HEK293 (cell line): ENCODE data around the gene CEACAM19.

ENCODE experiments used
- CTCF ChIA-PET: fragments of 350-600 bp; formaldehyde crosslinking; extraction: SDS; loops from one replicate; lab custom pipeline; 2021; ENCODE audit warnings: antibody characterized with exemption; lab: Yijun Ruan, JAX
- POLR2A ChIA-PET: fragments of 300-600 bp; formaldehyde crosslinking; extraction: SDS; loops from one replicate; lab custom pipeline; 2020; ENCODE audit warnings: antibody characterized with exemption, inconsistent platforms; lab: Yijun Ruan, JAX
- H3K27ac ChIP-seq: fragments of 200-500 bp; sonication (Bioruptor generic); 2 replicates; pipeline ENCODE4 v1.5.1; 2014; ENCODE audit warnings: low read depth, low read length, control low read depth, inconsistent platforms; ENCODE audit errors: extremely low read depth
- H3K36me3 ChIP-seq, 2 experiments: fragments of 200-500 bp in 1 of 2; sonication (Bioruptor generic) in 1 of 2; 1 replicate in 1 of 2; 2 replicates in 1 of 2; pipeline ENCODE4 v1.5.1; 2014 to 2017; ENCODE audit warnings: inconsistent platforms in 2 of 2, low read length in 2 of 2; ENCODE audit not compliant: control insufficient read depth in 2 of 2, insufficient read depth in 1 of 2
- H3K4me1 ChIP-seq: fragments of 200-500 bp; sonication (Bioruptor generic); 2 replicates; pipeline ENCODE4 v1.5.1; 2014; ENCODE audit warnings: mild to moderate bottlenecking, low read length, inconsistent platforms; ENCODE audit not compliant: control insufficient read depth, insufficient read depth
- H3K4me3 ChIP-seq: 2 replicates; pipeline ENCODE4 v1.5.1; 2011; ENCODE audit warnings: low read depth, mild to moderate bottlenecking, control low read depth, low read length, moderate library complexity
- H3K9me3 ChIP-seq: fragments of 200-500 bp; sonication (Bioruptor generic); 2 replicates; pipeline ENCODE4 v1.5.1; 2014; ENCODE audit warnings: low read depth, low read length, inconsistent platforms; ENCODE audit not compliant: control insufficient read depth, insufficient read depth
- GLIS1 ChIP-seq: fragments of 450-650 bp; formaldehyde crosslinking; IDR thresholded peaks from 2 replicates; pipeline ENCODE4 v1.5.1; 2016; ENCODE audit warnings: missing biosample characterization, missing genetic modification characterization
- IKZF3 ChIP-seq: fragments of 450-650 bp; IDR thresholded peaks from 2 replicates; pipeline ENCODE4 v1.5.0; 2018; ENCODE audit warnings: missing biosample characterization, mild to moderate bottlenecking, missing genetic modification characterization, moderate library complexity
- SCRT2 ChIP-seq: fragments of 450-650 bp; formaldehyde crosslinking; IDR thresholded peaks from 2 replicates; pipeline ENCODE4 v1.5.1; 2016; ENCODE audit warnings: missing biosample characterization, missing genetic modification characterization
- ZBTB17 ChIP-seq: fragments of 450-650 bp; formaldehyde crosslinking; IDR thresholded peaks from 2 replicates; pipeline ENCODE4 v1.5.1; 2016; ENCODE audit warnings: missing biosample characterization, missing genetic modification characterization
- ZEB2 ChIP-seq: fragments of 450-650 bp; formaldehyde crosslinking; IDR thresholded peaks from 2 replicates; pipeline ENCODE4 v1.5.1; 2016; ENCODE audit warnings: missing biosample characterization, missing genetic modification characterization
- ZNF133 ChIP-seq: fragments of 450-650 bp; formaldehyde crosslinking; IDR thresholded peaks from 2 replicates; pipeline ENCODE4 v1.5.1; 2016; ENCODE audit warnings: missing biosample characterization, missing genetic modification characterization
- ZNF366 ChIP-seq: fragments of 450-650 bp; formaldehyde crosslinking; conservative IDR thresholded peaks from 2 replicates; pipeline ENCODE4 v1.5.1; 2016; ENCODE audit warnings: missing biosample characterization, missing genetic modification characterization
- ZNF596 ChIP-seq: fragments of 450-650 bp; IDR thresholded peaks from 2 replicates; pipeline ENCODE4 v1.5.0; 2018; ENCODE audit warnings: missing biosample characterization, mild to moderate bottlenecking, missing genetic modification characterization, moderate library complexity
- ZNF621 ChIP-seq: fragments of 450-650 bp; formaldehyde crosslinking; IDR thresholded peaks from 2 replicates; pipeline ENCODE4 v1.5.1; 2017; ENCODE audit warnings: missing biosample characterization, missing genetic modification characterization
- ZNF660 ChIP-seq: fragments of 450-650 bp; IDR thresholded peaks from 2 replicates; pipeline ENCODE4 v1.5.1; 2018; ENCODE audit warnings: missing biosample characterization, mild to moderate bottlenecking, missing genetic modification characterization
- TF ChIP-seq, protein P1 (sequence below): fragments of 450-650 bp; formaldehyde crosslinking; IDR thresholded peaks from 2 replicates; pipeline ENCODE4 v1.5.1; 2016; ENCODE audit warnings: missing biosample characterization, missing genetic modification characterization
- TF ChIP-seq, protein P2 (sequence below): fragments of 450-650 bp; formaldehyde crosslinking; IDR thresholded peaks from 2 replicates; pipeline ENCODE4 v1.5.1; 2017; ENCODE audit warnings: missing biosample characterization, missing genetic modification characterization
- TF ChIP-seq, protein P3 (sequence below): fragments of 450-650 bp; formaldehyde crosslinking; IDR thresholded peaks from 2 replicates; pipeline ENCODE4 v1.5.1; 2016; ENCODE audit warnings: missing biosample characterization, missing genetic modification characterization
- TF ChIP-seq, protein P4 (sequence below): IDR thresholded peaks from 2 replicates; pipeline ENCODE4 v1.6.1; 2011; ENCODE audit warnings: mild to moderate bottlenecking, low read depth, low read length, borderline replicate concordance
- TF ChIP-seq, protein P5 (sequence below): fragments of 450-650 bp; formaldehyde crosslinking; IDR thresholded peaks from 2 replicates; pipeline ENCODE4 v1.5.1; 2016; ENCODE audit warnings: missing biosample characterization, missing genetic modification characterization
- TF ChIP-seq, protein P6 (sequence below): fragments of 450-650 bp; formaldehyde crosslinking; IDR thresholded peaks from 2 replicates; pipeline ENCODE4 v1.5.1; 2016; ENCODE audit warnings: missing biosample characterization, missing genetic modification characterization
- TF ChIP-seq, protein P7 (sequence below): fragments of 450-650 bp; formaldehyde crosslinking; IDR thresholded peaks from 2 replicates; pipeline ENCODE4 v1.5.1; 2017; ENCODE audit warnings: missing biosample characterization, missing genetic modification characterization

CEACAM19 gene

DNA sequence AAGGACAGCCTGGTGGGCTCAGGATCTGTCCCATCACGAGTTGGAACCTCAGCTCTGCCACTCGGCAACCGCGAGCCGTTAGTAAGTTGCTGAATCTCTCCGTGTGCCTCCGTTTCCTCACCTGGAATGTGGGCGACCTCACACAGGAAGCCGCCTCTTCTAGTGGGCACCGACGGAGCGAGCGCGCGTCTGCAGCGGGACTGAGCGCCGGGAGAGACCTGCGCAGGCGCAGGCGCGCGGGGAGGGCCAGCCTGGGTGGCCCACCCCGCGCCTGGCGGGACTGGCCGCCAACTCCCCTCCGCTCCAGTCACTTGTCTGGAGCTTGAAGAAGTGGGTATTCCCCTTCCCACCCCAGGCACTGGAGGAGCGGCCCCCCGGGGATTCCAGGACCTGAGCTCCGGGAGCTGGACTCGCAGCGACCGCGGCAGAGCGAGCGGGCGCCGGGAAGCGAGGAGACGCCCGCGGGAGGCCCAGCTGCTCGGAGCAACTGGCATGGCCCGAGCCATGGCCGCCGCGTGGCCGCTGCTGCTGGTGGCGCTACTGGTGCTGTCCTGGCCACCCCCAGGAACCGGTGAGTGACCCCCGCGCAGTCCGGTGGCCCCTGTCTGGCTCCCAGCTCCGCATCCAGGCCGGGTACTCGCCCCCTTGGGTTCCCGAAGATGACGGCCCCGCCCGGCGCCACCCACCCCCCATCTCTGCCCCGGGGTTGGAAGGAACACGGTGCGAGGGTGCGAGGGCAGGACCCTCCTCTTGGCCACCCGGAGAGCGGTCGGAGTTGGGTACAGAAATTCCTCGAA is 27.5 kb upstream of the CEACAM19 start, which contains the start of gene PVR (continued):
- TF ChIP-seq SCRT2 (tag by site-specific recombination) (peak; percentile 36; the same call in 1 of the 2 replicates), ZNF366 (no peak), ZNF621 (tag by site-specific recombination) (no peak), ZNF596 (tag by site-specific recombination) (no peak)
- TF ChIP-seq, protein P1, sequence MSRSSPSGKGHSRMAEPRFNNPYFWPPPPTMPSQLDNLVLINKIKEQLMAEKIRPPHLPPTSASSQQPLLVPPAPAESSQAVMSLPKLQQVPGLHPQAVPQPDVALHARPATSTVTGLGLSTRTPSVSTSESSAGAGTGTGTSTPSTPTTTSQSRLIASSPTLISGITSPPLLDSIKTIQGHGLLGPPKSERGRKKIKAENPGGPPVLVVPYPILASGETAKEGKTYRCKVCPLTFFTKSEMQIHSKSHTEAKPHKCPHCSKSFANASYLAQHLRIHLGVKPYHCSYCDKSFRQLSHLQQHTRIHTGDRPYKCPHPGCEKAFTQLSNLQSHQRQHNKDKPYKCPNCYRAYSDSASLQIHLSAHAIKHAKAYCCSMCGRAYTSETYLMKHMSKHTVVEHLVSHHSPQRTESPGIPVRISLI: no peak
- TF ChIP-seq, protein P2, sequence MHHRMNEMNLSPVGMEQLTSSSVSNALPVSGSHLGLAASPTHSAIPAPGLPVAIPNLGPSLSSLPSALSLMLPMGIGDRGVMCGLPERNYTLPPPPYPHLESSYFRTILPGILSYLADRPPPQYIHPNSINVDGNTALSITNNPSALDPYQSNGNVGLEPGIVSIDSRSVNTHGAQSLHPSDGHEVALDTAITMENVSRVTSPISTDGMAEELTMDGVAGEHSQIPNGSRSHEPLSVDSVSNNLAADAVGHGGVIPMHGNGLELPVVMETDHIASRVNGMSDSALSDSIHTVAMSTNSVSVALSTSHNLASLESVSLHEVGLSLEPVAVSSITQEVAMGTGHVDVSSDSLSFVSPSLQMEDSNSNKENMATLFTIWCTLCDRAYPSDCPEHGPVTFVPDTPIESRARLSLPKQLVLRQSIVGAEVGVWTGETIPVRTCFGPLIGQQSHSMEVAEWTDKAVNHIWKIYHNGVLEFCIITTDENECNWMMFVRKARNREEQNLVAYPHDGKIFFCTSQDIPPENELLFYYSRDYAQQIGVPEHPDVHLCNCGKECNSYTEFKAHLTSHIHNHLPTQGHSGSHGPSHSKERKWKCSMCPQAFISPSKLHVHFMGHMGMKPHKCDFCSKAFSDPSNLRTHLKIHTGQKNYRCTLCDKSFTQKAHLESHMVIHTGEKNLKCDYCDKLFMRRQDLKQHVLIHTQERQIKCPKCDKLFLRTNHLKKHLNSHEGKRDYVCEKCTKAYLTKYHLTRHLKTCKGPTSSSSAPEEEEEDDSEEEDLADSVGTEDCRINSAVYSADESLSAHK (tag by site-specific recombination): no peak
- TF ChIP-seq, protein P3, sequence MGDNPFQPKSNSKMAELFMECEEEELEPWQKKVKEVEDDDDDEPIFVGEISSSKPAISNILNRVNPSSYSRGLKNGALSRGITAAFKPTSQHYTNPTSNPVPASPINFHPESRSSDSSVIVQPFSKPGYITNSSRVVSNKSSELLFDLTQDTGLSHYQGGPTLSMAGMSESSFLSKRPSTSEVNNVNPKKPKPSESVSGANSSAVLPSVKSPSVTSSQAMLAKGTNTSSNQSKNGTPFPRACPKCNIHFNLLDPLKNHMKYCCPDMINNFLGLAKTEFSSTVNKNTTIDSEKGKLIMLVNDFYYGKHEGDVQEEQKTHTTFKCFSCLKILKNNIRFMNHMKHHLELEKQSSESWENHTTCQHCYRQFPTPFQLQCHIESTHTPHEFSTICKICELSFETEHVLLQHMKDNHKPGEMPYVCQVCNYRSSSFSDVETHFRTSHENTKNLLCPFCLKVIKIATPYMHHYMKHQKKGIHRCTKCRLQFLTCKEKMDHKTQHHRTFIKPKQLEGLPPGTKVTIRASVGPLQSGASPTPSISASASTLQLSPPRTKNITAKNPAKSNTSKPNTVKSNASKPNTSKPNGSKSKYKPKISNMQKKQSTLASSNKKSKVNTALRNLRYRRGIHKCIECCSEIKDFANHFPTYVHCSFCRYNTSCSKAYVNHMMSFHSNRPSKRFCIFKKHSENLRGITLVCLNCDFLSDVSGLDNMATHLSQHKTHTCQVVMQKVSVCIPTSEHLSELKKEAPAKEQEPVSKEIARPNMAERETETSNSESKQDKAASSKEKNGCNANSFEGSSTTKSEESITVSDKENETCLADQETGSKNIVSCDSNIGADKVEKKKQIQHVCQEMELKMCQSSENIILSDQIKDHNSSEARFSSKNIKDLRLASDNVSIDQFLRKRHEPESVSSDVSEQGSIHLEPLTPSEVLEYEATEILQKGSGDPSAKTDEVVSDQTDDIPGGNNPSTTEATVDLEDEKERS (tag by site-specific recombination): no peak
- TF ChIP-seq, protein P4, sequence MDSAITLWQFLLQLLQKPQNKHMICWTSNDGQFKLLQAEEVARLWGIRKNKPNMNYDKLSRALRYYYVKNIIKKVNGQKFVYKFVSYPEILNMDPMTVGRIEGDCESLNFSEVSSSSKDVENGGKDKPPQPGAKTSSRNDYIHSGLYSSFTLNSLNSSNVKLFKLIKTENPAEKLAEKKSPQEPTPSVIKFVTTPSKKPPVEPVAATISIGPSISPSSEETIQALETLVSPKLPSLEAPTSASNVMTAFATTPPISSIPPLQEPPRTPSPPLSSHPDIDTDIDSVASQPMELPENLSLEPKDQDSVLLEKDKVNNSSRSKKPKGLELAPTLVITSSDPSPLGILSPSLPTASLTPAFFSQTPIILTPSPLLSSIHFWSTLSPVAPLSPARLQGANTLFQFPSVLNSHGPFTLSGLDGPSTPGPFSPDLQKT: no peak

DNA sequence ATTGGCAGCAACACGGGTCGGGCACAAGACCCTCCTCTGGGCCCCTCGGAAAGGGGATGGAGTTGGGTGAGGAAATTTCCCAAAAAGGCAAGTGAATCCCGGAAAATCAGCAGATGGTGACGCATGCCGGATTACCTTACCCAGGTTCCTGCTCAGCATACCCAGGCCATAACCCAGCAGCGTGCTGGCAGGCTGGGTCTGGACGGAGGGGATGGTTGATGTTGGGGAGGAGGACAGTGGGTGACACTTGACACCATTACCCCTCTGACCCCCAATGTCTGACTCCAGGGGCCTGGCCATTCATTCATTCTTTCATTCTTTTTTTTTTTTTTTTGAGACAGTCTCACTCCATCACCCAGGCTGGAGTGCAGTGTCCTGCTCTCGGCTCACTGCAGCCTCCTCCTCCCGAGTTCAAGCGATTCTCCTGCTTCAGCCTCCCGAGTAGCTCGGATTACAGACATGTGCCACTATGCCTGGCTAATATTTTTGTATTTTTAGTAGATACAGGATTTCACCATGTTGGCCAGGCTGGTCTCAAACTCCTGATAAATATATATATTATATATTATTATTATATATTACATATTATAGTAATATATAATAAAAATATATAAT is 26.8 kb upstream of the CEACAM19 start:
- CTCF ChIA-PET: interaction anchor here (0.6 to 1.0 kb wide), 5 partner anchors 52 to 805 kb away, joined by 3 to 9 read pairs (median 5); no protein-coding TSS in a partner anchor
- no peaks in the 10 kb centered on the region for H3K4me1 ChIP-seq
- POLR2A ChIA-PET: interaction anchor here (0.7 to 3.1 kb wide), 13 partner anchors 9 to 480 kb away, joined by 3 to 12 read pairs (median 5); partner anchors contain the start of gene ZNF226
- H3K9me3 ChIP-seq: no peaks in the 10 kb centered on the region
- H3K36me3 ChIP-seq: peaks cover 18 to 28% of the 10 kb centered on the region in 2 experiments
- H3K4me3 ChIP-seq: peak overlapping the region; percentile 83
- H3K27ac ChIP-seq: peak overlapping the region; percentile 90
- TF ChIP-seq ZBTB17 (tag by site-specific recombination) (peak; percentile 94), IKZF3 (tag by site-specific recombination) (peak; percentile 49), GLIS1 (tag by site-specific recombination) (no peak), ZNF133 (tag by site-specific recombination) (no peak), ZEB2 (tag by site-specific recombination) (peak; percentile 38; the same call in 1 of the 2 replicates), ZNF660 (tag by site-specific recombination) (no peak; the same call in 1 of the 2 replicates)
- TF ChIP-seq, protein P5, sequence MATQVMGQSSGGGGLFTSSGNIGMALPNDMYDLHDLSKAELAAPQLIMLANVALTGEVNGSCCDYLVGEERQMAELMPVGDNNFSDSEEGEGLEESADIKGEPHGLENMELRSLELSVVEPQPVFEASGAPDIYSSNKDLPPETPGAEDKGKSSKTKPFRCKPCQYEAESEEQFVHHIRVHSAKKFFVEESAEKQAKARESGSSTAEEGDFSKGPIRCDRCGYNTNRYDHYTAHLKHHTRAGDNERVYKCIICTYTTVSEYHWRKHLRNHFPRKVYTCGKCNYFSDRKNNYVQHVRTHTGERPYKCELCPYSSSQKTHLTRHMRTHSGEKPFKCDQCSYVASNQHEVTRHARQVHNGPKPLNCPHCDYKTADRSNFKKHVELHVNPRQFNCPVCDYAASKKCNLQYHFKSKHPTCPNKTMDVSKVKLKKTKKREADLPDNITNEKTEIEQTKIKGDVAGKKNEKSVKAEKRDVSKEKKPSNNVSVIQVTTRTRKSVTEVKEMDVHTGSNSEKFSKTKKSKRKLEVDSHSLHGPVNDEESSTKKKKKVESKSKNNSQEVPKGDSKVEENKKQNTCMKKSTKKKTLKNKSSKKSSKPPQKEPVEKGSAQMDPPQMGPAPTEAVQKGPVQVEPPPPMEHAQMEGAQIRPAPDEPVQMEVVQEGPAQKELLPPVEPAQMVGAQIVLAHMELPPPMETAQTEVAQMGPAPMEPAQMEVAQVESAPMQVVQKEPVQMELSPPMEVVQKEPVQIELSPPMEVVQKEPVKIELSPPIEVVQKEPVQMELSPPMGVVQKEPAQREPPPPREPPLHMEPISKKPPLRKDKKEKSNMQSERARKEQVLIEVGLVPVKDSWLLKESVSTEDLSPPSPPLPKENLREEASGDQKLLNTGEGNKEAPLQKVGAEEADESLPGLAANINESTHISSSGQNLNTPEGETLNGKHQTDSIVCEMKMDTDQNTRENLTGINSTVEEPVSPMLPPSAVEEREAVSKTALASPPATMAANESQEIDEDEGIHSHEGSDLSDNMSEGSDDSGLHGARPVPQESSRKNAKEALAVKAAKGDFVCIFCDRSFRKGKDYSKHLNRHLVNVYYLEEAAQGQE: peak; percentile 7; the same call in 1 of the 2 replicates
- TF ChIP-seq, protein P6, sequence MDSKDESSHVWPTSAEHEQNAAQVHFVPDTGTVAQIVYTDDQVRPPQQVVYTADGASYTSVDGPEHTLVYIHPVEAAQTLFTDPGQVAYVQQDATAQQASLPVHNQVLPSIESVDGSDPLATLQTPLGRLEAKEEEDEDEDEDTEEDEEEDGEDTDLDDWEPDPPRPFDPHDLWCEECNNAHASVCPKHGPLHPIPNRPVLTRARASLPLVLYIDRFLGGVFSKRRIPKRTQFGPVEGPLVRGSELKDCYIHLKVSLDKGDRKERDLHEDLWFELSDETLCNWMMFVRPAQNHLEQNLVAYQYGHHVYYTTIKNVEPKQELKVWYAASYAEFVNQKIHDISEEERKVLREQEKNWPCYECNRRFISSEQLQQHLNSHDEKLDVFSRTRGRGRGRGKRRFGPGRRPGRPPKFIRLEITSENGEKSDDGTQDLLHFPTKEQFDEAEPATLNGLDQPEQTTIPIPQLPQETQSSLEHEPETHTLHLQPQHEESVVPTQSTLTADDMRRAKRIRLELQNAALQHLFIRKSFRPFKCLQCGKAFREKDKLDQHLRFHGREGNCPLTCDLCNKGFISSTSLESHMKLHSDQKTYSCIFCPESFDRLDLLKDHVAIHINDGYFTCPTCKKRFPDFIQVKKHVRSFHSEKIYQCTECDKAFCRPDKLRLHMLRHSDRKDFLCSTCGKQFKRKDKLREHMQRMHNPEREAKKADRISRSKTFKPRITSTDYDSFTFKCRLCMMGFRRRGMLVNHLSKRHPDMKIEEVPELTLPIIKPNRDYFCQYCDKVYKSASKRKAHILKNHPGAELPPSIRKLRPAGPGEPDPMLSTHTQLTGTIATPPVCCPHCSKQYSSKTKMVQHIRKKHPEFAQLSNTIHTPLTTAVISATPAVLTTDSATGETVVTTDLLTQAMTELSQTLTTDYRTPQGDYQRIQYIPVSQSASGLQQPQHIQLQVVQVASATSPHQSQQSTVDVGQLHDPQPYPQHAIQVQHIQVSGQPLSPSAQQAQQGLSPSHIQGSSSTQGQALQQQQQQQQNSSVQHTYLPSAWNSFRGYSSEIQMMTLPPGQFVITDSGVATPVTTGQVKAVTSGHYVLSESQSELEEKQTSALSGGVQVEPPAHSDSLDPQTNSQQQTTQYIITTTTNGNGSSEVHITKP (tag by site-specific recombination): peak; percentile 63
- TF ChIP-seq, protein P7, sequence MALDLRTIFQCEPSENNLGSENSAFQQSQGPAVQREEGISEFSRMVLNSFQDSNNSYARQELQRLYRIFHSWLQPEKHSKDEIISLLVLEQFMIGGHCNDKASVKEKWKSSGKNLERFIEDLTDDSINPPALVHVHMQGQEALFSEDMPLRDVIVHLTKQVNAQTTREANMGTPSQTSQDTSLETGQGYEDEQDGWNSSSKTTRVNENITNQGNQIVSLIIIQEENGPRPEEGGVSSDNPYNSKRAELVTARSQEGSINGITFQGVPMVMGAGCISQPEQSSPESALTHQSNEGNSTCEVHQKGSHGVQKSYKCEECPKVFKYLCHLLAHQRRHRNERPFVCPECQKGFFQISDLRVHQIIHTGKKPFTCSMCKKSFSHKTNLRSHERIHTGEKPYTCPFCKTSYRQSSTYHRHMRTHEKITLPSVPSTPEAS (tag by site-specific recombination): no peak
